GM19023 (cell line): ENCODE results near the gene KIF5C.

ENCODE experiments used
- ATAC-seq: cut with Tn5 transposase; IDR thresholded peaks from one replicate; pipeline ENCODE4 v1.9.1; 2021; ENCODE audit warnings: mild to moderate bottlenecking, moderate library complexity; ENCODE audit not compliant: unreplicated experiment

Gene KIF5C

GRCh38 chr2:149068225-149068995 is 193.4 kb downstream of the KIF5C start:
- ATAC-seq: no peak

GRCh38 chr2:149068996-149069888 is 194.2 kb downstream of the KIF5C start:
- no peak for ATAC-seq

- no peak for ATAC-seq
Observed at GRCh38 chr2:149070681-149071320, 195.8 kb downstream of the KIF5C start.

GRCh38 chr2:149075105-149075504 is 200.1 kb downstream of the KIF5C start:
- no peak for ATAC-seq

- no peak for ATAC-seq
Observed at GRCh38 chr2:149075853-149076252, 200.8 kb downstream of the KIF5C start.
